ENCODE data around the gene HTR3B.

- TF ChIP-seq CTCF (conservative IDR thresholded peaks at IDR 0.05 in 1 of 2, IDR thresholded peaks at IDR 0.05 in 1 of 2; ENCODE audit: extremely low read depth in 1 of 2, insufficient read depth in 1 of 2, low read depth in 1 of 2, low read length in 2 of 2) (no peak), EZH2 (IDR thresholded peaks at IDR 0.05; ENCODE audit: borderline replicate concordance, low read length) (no peak)
Observed at GRCh38 chr11:113971506-113972195, 67.1 kb downstream of the HTR3B start.

Measured in mammary epithelial cell (primary cell).